Measurements from ENCODE around the gene RGS6. TPM values are rescaled to one million over a fixed set of nuclear protein-coding genes. Genes with fewer than 3 reads are reported as not detected.
A peak's percentile ranks its signal among the peaks of the same experiment; 100 is the strongest.

Gene RGS6
- total and polyA plus RNA-seq, 8 donors, result 0.12 to 4.1 (median 2.8) TPM

- TF ChIP-seq CTCF (IDR thresholded peaks at IDR 0.05), result no peak
- intact Hi-C loops (cut with DNase I), result no loop called here
- Histone ChIP-seq H3K4me1 (peaks cover 0 to 13% of the 10 kb centered on the region in 2 donors), H3K27me3 (peaks cover 0 to 6% of the 10 kb centered on the region in 2 donors), H3K27ac (no peak overlapping the region), H3K4me3 (no peak overlapping the region), H3K36me3 (no peaks in the 10 kb centered on the region), H3K9me3 (peaks cover 0 to 15% of the 10 kb centered on the region in 2 donors)
- no peak for ATAC-seq
- DNase-seq, result no peak
Measured at GRCh38 chr14:72532686-72533454, 600.6 kb downstream of the RGS6 start.

GRCh38 chr14:72535485-72535884, 603.3 kb downstream of the RGS6 start:
- no peak for TF ChIP-seq CTCF (IDR thresholded peaks at IDR 0.05)
- Histone ChIP-seq H3K36me3 (no peaks in the 10 kb centered on the region), H3K4me3 (no peak overlapping the region), H3K4me1 (peaks cover 0 to 13% of the 10 kb centered on the region in 2 donors), H3K9me3 (peaks cover 0 to 15% of the 10 kb centered on the region in 2 donors), H3K27me3 (no peaks in the 10 kb centered on the region), H3K27ac (no peak overlapping the region)
- ATAC-seq, result peak; percentile 64
- no peak for DNase-seq
- intact Hi-C loops (cut with DNase I), result no loop called here

- Histone ChIP-seq H3K4me1 (peaks cover 0 to 13% of the 10 kb centered on the region in 2 donors), H3K36me3 (no peaks in the 10 kb centered on the region), H3K4me3 (no peak overlapping the region), H3K9me3 (peaks cover 0 to 4% of the 10 kb centered on the region in 2 donors), H3K27me3 (no peaks in the 10 kb centered on the region), H3K27ac (no peak overlapping the region)
- TF ChIP-seq CTCF (IDR thresholded peaks at IDR 0.05), result no peak
- intact Hi-C loops (cut with DNase I), result no loop called here
- ATAC-seq, result no peak
- no peak for DNase-seq
Measured at GRCh38 chr14:72538387-72538786, 606.2 kb downstream of the RGS6 start.

GRCh38 chr14:72539661-72540315, 607.6 kb downstream of the RGS6 start:
- Histone ChIP-seq H3K27me3 (peaks cover 0 to 2% of the 10 kb centered on the region in 2 donors), H3K9me3 (no peaks in the 10 kb centered on the region), H3K36me3 (no peaks in the 10 kb centered on the region), H3K4me3 (no peak overlapping the region), H3K27ac (no peak overlapping the region), H3K4me1 (peaks cover 0 to 13% of the 10 kb centered on the region in 2 donors)
- ATAC-seq, result no peak
- DNase-seq, result no peak
- intact Hi-C loops (cut with DNase I), result no loop called here
- TF ChIP-seq CTCF (IDR thresholded peaks at IDR 0.05), result no peak

- H3K9me3 ChIP-seq, result no peaks in the 10 kb centered on the region
- intact Hi-C loops (cut with DNase I), result no loop called here
- peaks cover 0 to 4% of the 10 kb centered on the region in 2 donors for H3K4me1 ChIP-seq
- TF ChIP-seq CTCF (IDR thresholded peaks at IDR 0.05), result no peak
- no peaks in the 10 kb centered on the region for H3K36me3 ChIP-seq
- no peak overlapping the region for H3K27ac ChIP-seq
- ATAC-seq, result no peak
- DNase-seq, result no peak
- H3K4me3 ChIP-seq, result no peak overlapping the region
- peaks cover 0 to 3% of the 10 kb centered on the region in 2 donors for H3K27me3 ChIP-seq
Measured at GRCh38 chr14:72540836-72541235, 608.6 kb downstream of the RGS6 start.

All from left lung (tissue), 10 donors.